GM21381 (cell line): Measurements from ENCODE around the gene FBXW5.

Source experiments
- ATAC-seq: cut with Tn5 transposase; IDR thresholded peaks from one replicate; pipeline ENCODE4 v1.9.1; 2021; ENCODE audit warnings: mild to moderate bottlenecking, moderate library complexity; ENCODE audit not compliant: unreplicated experiment

Gene FBXW5

DNA sequence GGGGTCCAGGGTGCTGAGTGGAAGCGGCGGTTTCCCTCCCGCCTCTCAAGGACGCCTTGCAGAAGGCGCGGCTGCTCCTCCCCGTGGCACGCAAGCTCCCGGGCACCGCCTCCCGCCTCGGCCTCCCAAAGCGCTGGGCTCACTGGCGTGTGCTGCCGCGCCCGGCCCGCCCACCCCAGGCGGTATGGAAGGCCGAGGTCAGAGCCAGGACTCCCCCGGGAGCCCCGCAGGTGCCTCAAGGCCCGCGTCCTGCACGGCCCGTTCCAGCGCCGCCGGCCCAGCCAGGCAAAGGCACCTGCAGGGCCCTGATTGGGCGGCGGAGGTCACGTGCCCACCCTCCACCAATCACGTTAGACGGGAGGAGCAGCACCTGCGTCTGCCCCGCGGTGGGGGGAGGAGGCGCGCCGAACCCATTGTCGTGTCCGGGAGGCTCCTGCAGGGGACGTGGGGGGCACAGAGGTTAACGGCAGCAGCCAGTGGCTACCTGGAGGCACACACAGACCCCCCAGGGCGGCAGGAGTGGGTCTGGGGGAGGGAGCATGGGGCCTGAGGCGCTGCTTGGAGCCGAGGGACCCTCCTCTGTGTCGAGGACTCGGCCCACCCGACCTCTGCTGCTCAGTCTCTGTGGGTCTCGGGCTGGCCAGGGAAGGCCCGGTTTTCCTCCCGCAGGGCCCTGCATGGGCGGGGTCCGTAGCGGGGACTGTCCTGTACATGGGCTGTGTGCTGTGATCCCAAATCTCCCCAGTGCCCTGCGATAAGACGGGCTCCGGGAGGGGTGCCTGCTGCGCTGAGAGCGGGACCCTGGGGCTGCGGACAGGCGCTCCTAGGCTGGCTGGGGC, 5.5 kb upstream of the FBXW5 start:
- ATAC-seq: peak; percentile 78

GRCh38 chr9:136949239-136949816, 4.8 kb upstream of the FBXW5 start:
- no peak for ATAC-seq

DNA sequence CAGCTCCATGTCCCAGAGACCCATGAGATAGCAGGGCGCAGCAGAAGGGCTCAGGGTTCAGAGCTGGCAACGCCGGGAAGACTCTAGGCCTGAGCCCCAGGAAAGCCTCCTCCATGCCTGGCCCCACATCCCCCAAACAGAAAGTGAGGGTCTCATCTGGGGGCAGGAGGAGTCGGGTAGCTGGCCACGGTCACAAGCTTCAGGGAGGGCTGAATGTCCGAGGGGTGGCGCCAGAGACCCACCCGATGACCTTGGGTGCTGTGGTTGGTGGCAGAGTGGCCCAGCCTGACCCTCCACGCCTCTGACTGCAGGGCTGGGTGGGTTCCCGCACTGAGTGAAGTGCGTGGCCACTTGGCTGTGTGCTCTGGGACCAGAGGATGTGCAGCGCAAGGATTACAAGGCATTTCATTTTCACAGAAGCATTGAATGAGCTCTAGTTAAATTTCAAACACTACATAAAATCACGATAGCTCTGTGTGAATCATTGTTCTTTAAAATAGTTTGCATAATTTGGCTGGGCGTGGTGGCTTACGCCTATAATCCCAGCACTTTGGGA, 3.5 kb upstream of the FBXW5 start:
- no peak for ATAC-seq

DNA sequence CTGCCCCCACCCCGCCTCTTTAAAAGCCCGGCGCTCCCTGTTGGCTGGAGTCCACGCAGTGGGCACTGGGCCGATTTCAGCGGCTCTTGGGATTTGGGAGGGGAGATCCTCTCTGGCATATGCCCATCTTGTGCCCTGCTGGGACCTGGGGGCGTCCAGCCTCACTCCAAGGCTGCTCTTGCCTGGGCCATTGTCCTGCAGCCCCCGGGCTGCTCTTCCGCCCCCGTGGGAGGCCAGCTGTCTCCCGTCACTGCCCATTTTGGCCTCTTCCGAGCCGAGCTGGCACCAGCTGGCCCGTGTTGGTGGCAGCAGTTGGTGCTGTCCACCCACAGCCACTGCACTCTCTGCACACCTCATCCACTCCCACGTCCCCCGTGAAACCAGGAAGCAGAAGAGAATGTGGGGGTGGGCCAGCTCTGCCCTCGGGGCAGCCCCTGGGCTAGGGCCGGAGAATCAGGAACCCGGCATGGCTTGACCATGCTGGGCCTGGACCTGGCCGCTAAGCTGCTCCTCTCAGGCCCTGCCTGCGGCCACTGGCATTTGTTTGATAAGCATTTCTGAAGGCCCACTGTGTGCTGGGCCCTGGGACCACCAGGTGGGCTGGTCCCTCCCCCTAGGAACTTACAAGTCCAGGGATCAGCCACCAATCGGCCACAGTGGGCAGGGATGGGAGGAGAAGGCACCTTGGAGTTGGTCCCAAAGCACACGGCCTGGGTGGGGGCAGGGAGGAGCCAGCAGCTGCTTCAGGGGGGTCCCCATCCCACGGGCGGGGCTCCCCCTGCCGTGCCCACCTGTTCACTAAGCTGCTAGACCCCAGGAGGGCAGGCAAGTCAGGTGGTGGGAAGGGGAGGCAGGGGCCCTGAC, 2.7 kb upstream of the FBXW5 start:
- ATAC-seq: no peak

DNA sequence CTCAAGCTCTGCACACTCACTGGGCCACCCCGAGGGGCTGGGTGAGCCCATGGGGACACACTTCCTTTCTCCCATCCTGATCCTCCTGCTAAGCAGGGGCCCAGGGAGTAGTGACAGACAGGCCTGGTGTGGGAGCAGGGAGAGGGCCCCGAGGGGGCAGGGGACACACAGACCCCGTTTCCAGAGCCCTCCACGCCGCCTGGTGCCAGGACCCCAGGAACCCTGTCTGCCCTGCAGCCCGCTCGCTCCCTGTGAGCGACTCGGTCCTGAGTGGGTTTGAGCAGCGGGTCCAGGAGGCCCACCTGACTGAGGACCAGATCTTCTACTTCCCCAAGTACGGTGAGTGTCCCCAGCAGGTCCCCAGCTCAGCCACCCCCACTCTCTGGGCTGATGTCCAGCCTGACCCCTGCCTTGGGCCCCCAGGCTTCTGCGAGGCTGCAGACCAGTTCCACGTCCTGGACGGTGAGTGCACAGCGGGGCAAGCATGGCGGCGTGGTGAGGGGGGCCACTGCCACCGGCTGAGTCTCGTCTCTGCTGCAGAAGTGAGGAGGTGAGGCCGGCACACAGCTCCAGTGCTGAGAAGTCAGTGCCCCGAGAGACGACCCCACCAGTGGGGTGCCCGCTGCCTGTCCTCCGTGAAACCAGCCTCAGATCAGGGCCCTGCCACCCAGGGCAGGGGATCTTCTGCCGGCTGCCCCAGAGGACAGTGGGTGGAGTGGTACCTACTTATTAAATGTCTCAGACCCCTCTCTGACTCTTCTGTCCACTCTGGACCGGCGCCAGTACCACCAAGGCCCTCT, 1.9 kb upstream of the FBXW5 start:
- ATAC-seq: no peak

- ATAC-seq: no peak
Measured at GRCh38 chr9:136945333-136946227, 1.0 kb upstream of the FBXW5 start.

DNA sequence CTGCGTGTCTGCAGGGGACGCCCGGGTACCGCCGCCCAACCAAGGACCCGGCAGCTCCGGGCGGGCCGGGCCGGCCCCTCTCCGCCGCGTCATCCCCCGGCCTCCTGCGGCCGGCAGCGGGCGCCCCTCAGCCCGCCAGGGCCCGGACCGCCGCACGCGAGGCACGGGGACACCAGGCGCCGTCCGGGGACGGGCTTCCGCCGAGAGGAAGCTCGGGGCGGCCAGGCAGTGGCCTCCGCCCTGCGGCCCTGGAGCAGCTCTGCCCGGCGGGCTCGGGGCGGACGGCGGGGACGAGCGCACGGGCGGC, 373 bp downstream of the FBXW5 start:
- ATAC-seq: peak; percentile 31

DNA sequence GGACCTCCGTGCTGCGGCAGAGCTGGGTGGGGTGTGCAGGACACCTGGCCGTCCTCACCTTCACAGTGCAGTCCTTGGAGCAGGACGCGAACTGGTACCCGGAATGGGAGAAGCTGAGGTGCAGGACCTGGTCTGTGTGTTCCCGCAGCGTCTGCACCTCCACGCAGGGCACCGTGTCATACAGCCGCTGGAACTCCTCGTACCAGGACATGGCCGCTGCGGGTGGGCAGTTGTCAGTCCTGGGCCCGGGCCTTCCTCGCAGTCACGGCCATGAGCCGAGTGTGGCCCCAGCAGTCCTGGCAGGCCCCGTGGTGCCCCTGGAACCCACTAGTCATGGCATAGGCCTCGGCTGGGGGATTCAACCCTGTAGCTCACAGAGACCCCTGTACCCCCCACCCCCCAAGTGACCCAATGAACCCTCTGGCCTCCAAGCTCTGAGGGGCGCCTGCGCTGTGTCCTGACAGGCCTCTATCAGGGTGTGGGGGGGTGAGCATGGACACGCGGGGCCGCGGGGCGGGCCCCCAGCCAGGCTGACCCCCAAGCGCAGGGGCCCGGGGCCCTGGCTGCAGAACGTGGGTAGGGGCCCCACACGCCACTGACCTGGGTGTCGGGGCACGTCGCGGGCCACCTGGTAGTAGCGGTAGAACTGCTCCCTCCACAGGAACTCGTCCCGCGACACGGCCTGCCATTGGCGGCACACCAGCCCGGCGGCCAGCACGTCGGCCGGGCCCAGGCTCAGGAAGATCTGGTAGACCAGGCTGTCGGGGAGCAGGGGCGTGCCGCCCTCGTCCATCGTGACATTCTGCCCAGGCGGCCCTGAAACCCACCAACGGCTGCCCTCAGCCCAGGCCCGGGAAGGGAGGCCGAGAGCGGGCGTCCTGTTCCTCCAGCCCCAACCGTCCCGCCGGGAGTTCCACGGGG, 987 bp downstream of the FBXW5 start:
- no peak for ATAC-seq

DNA sequence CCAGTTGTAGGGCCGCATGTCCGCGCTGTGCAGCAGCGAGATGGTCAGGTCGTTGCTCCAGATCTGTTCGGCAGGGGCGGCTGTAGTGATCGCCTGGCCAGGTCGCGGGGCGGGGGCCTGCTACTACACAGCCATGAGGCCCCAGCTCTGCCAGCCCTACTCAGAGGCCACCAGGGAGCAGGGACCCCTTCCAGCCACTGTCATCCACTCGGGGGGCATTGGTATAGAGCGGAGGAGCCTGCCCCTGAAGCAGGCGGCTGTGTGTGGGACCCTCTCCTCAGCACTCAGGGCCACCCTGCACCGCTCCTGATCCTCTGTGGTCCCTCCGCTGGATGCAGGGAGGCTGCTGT, 1.7 kb downstream of the FBXW5 start:
- ATAC-seq: no peak

DNA sequence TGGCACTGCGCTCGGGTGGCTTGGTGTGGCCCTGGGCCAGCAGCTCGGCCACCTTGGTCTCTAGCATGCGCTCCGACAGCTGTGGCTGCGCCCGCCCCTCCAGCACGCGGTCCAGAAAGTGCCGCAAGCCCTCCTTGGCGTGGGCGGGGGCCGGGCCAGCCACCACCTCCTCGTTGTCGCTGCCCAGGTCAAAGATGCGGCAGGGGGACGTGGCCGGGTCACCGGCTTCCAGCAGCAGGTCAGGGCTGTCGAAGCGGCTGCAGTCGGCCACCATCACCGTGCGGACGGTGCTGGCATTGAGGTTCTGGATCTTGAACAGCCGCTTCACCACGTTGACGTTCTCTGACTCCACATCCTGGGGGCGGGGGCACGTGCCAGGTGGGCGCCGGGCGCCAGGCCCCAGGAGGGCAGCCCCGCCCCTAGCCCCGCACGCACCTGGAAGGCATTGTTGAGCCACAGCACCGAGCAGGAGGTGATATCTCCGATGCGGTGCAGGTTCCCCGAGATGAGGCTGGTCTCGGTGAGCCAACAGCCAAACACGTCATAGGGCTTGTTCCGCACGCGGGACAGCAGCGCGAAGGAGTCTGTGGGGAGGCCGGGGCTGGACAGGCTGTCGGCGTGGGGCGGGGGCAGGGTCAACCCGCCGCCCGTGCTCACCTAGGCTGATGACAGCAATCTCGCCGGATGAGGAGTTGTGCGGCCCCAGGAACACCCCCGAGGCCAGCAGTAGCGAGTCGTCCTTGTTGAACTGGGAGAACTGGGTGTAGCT, 2.2 kb downstream of the FBXW5 start:
- no peak for ATAC-seq

- ATAC-seq: no peak
Measured at GRCh38 chr9:136941231-136942111, 3.1 kb downstream of the FBXW5 start.

DNA sequence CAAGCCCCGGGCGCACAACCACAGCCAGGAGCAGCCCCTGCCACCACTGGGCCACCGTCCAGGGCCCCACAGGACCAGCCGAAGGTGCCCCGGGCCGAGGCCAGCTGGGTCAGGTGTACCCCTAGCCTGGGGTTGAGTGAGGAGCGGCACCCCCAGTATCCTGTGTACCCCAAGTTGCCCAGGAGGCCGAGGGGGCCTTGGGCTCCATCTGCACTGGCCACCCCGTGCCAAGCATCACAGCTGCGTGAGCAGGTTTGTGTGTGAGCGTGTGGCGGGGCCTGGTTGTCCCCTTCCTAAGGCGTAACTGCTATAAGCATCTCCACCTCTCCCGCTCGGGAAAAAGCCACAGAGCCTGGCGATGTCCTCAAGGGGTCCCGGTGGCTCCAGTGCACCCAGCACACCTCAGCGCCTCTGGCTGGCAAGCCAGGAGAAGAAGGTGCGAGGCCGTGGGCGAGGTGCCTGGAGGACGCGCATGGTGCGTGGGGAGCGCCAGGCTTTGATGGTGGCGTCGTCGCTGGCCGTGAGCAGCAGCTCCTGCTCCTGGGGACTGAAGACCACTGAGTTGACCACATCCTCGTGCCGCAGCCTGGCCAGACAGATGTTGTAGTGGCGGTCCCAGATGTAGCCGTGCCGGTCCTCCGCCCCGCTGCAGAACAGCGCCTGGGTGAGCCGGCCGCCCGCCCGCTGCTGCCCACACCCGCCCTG, 3.9 kb downstream of the FBXW5 start:
- no peak for ATAC-seq

- ATAC-seq: no peak
Measured at GRCh38 chr9:136939996-136940525, 4.5 kb downstream of the FBXW5 start.

DNA sequence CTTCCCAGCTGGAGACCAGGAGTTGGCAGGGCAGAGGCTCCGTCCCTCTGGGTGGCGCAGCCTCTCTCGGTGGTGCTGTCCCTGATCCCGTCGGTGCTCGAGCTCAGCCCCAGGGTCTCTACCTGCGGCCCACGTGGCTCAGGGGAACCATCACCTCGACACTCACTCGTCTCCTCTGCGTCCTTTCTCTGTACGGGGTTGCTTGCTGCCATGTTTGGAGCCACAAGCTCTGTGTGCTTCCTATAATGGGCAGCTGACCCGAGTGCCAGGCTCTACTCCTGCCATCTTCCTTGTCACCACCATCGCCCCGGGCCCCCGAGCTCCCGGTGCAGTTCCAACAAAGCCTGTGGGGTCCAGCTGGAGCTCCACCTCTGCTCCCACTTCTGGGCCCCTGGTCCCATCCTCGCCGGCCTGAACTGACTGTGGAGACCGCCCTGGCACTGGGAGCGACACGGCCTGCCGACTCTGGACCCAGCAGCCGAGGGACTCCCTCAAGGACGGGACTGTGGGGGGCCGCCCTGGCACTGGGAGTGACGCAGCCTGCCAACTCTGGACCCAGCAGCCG, 5.0 kb downstream of the FBXW5 start:
- no peak for ATAC-seq

DNA sequence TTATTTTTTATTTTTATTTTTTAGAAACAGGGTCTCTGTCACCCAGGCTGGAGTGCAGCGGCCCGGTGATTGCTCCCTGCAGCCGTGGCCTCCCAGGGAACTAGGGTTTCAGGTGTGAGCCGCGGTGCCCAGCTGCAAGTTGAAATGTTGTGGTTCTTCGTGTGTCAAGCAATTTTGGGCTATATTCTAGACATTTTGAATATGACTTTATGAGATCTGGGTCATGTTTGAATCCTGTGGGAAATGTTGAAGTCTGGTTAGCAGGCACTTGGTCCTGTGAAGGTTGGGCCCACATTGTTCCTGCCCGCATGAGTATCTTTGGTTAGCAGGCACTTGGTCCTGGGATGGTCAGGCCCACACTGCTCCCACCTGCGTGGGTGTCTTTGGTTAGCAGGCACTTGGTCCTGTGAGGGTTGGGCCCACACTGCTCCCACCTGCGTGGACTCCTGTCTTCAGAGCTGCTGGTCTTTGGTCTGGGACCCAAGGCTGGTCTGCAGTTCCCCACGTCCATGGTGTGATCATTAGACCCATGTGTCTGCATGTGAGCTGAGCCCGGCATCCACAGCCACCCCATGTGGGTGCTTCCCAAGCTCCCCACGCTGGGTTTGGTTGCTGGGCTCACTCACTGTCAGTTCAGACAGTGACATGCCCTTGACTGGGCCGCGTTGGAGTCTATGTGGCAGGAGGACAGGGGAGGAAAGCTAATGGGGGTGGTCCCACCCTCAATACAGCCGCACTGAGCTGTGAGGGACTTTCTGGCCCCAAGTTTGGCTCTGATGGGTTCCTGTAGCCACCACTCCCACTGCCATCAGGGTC, 7.1 kb downstream of the FBXW5 start:
- ATAC-seq: no peak
